K562 (cell line): Measurements from ENCODE around the gene TIMM17A. TPM values are rescaled to one million over a fixed set of nuclear protein-coding genes. Genes with fewer than 3 reads are reported as not detected.
A peak's percentile ranks its signal among the peaks of the same experiment; 100 is the strongest.

Experiments used
- AFF1 ChIP-seq, 2 experiments: fragments of 450-650 bp; IDR thresholded peaks; 2 replicates each; pipeline ENCODE4 v1.6.1; 2018; ENCODE audit warnings: mild to moderate bottlenecking in 2 of 2, low read depth in 1 of 2; ENCODE audit not compliant: partially characterized antibody in 2 of 2
- CBX2 ChIP-seq: fragments of 200-600 bp; sonication (generic); IDR thresholded peaks from one replicate; pipeline ENCODE4 v1.6.1; 2012; ENCODE audit warnings: mild to moderate bottlenecking, low read length, inconsistent platforms; ENCODE audit not compliant: insufficient read depth, poor library complexity, severe bottlenecking
- CHD1 ChIP-seq: fragments of 200-600 bp; sonication (generic); IDR thresholded peaks from one replicate; pipeline ENCODE4 v1.6.1; 2012; ENCODE audit warnings: mild to moderate bottlenecking, moderate library complexity, low read length, inconsistent platforms
- FOXK2 ChIP-seq, 2 experiments: fragments of 450-650 bp; IDR thresholded peaks in 1 of 2; conservative IDR thresholded peaks in 1 of 2; 2 replicates each; pipeline ENCODE4 v1.6.1; 2016; ENCODE audit warnings: low read depth in 2 of 2, mild to moderate bottlenecking in 1 of 2
- GATAD2B ChIP-seq: fragments of 450-650 bp; IDR thresholded peaks from 2 replicates; pipeline ENCODE4 v1.6.1; 2017; ENCODE audit warnings: mild to moderate bottlenecking, borderline replicate concordance
- JUND ChIP-seq, 2 experiments: IDR thresholded peaks; 2 replicates in 1 of 2; 3 replicates in 1 of 2; pipeline ENCODE4 v1.6.1; 2011; ENCODE audit warnings: borderline replicate concordance in 2 of 2, low read depth in 2 of 2, low read length in 2 of 2, improper control_type of control experiment in 1 of 2, missing biosample characterization in 1 of 2, missing genetic modification characterization in 1 of 2, missing genetic modification reagents in 1 of 2
- MXI1 ChIP-seq: IDR thresholded peaks from 2 replicates; pipeline ENCODE4 v1.6.1; 2011; ENCODE audit warnings: low read depth, mild to moderate bottlenecking, improper control_type of control experiment, low read length
- POLR2AphosphoS5 ChIP-seq: IDR thresholded peaks from 2 replicates; pipeline ENCODE4 v1.6.1; 2011; ENCODE audit warnings: mild to moderate bottlenecking, low read depth, low read length, moderate library complexity; ENCODE audit not compliant: control insufficient read depth, insufficient read depth
- POLR3A ChIP-seq: IDR thresholded peaks from 2 replicates; pipeline ENCODE4 v1.6.1; 2011; ENCODE audit warnings: borderline replicate concordance, mild to moderate bottlenecking, moderate library complexity; ENCODE audit not compliant: insufficient read length, insufficient read depth; ENCODE audit errors: extremely low read depth
- PPARD ChIP-seq: fragments of 250-450 bp; sonication (Bioruptor Pico); IDR thresholded peaks from 2 replicates; pipeline ENCODE4 v1.8.0; 2022; ENCODE audit warnings: inconsistent platforms, mild to moderate bottlenecking, moderate library complexity
- TAF7 ChIP-seq: fragments of 450-650 bp; IDR thresholded peaks from 2 replicates; pipeline ENCODE4 v1.6.1; 2016; ENCODE audit warnings: missing genetic modification characterization, missing compliant biosample characterization
- TARDBP ChIP-seq: fragments of 450-650 bp; IDR thresholded peaks from 2 replicates; pipeline ENCODE4 v1.6.1; 2016
- XRCC5 ChIP-seq: fragments of 200-400 bp; formaldehyde crosslinking; IDR thresholded peaks from 2 replicates; pipeline ENCODE4 v1.6.1; 2017; ENCODE audit warnings: low read depth, mild to moderate bottlenecking, low read length
- ZNF584 ChIP-seq: fragments of 200-800 bp; sonication (Bioruptor generic); IDR thresholded peaks from 2 replicates; pipeline ENCODE4 v1.6.1; 2016; ENCODE audit warnings: low read depth, mild to moderate bottlenecking, missing genetic modification characterization, missing compliant biosample characterization
- ZNF77 ChIP-seq: fragments of 250-450 bp; sonication (Bioruptor Pico); IDR thresholded peaks from 2 replicates; pipeline ENCODE4 v1.5.0; 2020
- polyA plus RNA-seq, 8 experiments: library from polyadenylated mRNA; depleted of rRNA in 4 of 8; stranded (reverse) in 5 of 8; unstranded in 3 of 8; fragments of >200 nt; fragmentation: Nextera tagmentation in 2 of 8; fragmentation: Illumina TruSeq in 1 of 8; extraction: Ambion mirVana in 2 of 8; extraction: Trizol in 1 of 8; gene quantifications; 2 replicates each; pipeline versions ENCODE4 v1.2.1 to v1.2.3, GENCODE V29; 2011 to 2014; ENCODE audit warnings: inconsistent platforms in 1 of 8, missing spikeins in 1 of 8
- total RNA-seq, 7 experiments: library from RNA; depleted of rRNA in 6 of 7; stranded (reverse); fragments of >200 nt in 6 of 7; fragmentation: Illumina TruSeq in 2 of 7; extraction: Trizol in 2 of 7; gene quantifications; 2 replicates each; pipeline versions ENCODE4 v1.2.1 to v1.2.3, GENCODE V29; 2011 to 2021; ENCODE audit warnings: low replicate concordance in 1 of 7
- TF ChIP-seq, protein P1 (sequence below): fragments of 250-450 bp; sonication (Bioruptor Pico); IDR thresholded peaks from 2 replicates; pipeline ENCODE4 v1.9.0; 2021; ENCODE audit warnings: mild to moderate bottlenecking, inconsistent platforms
- TF ChIP-seq, protein P2 (sequence below): IDR thresholded peaks from 2 replicates; pipeline ENCODE4 v1.6.1; 2016; ENCODE audit warnings: missing genetic modification characterization, missing compliant biosample characterization
- TF ChIP-seq, protein P3 (sequence below): fragments of 450-650 bp; IDR thresholded peaks from 2 replicates; pipeline ENCODE4 v1.6.1; 2018; ENCODE audit warnings: mild to moderate bottlenecking, low read depth; ENCODE audit not compliant: partially characterized antibody

TIMM17A gene
- total and polyA plus RNA-seq, 9 of the 15 experiments (the other 6 are each of a cell fraction or from before 2014, with no cell fraction given), result 116 to 744 (median 180) TPM

DNA sequence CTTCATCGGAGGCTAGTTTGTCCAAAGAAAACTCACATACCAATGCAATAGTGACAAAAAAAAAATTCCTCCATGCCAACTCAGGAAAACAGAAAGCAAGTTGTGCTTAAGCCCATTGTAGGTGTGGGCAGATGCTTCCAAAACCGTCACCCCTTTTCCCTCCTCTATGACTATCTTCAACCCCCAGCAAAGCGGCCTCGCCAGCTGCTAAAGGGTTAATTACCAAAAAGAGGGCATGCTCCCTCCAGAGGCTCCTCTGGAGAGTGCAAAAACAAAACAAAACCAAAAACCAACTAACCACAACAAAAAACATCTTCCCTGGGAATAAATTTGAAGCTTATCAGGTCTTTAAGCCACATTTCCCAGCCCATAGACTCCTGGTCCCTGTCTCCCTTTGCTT, 10.1 kb upstream of the TIMM17A start (continued):
- TF ChIP-seq, protein P1, sequence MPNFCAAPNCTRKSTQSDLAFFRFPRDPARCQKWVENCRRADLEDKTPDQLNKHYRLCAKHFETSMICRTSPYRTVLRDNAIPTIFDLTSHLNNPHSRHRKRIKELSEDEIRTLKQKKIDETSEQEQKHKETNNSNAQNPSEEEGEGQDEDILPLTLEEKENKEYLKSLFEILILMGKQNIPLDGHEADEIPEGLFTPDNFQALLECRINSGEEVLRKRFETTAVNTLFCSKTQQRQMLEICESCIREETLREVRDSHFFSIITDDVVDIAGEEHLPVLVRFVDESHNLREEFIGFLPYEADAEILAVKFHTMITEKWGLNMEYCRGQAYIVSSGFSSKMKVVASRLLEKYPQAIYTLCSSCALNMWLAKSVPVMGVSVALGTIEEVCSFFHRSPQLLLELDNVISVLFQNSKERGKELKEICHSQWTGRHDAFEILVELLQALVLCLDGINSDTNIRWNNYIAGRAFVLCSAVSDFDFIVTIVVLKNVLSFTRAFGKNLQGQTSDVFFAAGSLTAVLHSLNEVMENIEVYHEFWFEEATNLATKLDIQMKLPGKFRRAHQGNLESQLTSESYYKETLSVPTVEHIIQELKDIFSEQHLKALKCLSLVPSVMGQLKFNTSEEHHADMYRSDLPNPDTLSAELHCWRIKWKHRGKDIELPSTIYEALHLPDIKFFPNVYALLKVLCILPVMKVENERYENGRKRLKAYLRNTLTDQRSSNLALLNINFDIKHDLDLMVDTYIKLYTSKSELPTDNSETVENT (CRISPR knock-in tag), result no peak
- TF ChIP-seq TAF7 (tag) (no peak), XRCC5 (peak; percentile 78; the same call in 1 of the 2 replicates), ZNF77 (no peak), CBX2 (no peak), JUND (IDR thresholded peaks at IDR 0.05; ENCODE audit: borderline replicate concordance, low read depth, low read length) (peak; percentile 25; the same call in 1 of the 2 replicates), JUND (tag; IDR thresholded peaks at IDR 0.05; ENCODE audit: borderline replicate concordance, low read depth, low read length) (peak; percentile 30; the same call in 1 of the 3 replicates), FOXK2 (conservative IDR thresholded peaks at IDR 0.05 in 1 of 2, IDR thresholded peaks at IDR 0.05 in 1 of 2; ENCODE audit: low read depth in 2 of 2) (peak; percentile 32 to 59; a peak in 2 of 4 replicates), MXI1 (no peak), POLR2AphosphoS5 (no peak), GATAD2B (0 out of 2 replicates have a peak, but pooled peaks have one; percentile 13), ZNF584 (CRISPR knock-in tag) (no peak), POLR3A (no peak), AFF1 (IDR thresholded peaks at IDR 0.05; ENCODE audit: low read depth in 1 of 2, partially characterized antibody in 2 of 2) (peak in 1 of 2 experiments; percentile 49), PPARD (no peak), CHD1 (no peak), TARDBP (no peak)
- TF ChIP-seq, protein P2, sequence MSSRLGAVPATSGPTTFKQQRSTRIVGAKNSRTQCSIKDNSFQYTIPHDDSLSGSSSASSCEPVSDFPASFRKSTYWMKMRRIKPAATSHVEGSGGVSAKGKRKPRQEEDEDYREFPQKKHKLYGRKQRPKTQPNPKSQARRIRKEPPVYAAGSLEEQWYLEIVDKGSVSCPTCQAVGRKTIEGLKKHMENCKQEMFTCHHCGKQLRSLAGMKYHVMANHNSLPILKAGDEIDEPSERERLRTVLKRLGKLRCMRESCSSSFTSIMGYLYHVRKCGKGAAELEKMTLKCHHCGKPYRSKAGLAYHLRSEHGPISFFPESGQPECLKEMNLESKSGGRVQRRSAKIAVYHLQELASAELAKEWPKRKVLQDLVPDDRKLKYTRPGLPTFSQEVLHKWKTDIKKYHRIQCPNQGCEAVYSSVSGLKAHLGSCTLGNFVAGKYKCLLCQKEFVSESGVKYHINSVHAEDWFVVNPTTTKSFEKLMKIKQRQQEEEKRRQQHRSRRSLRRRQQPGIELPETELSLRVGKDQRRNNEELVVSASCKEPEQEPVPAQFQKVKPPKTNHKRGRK (tag), result no peak
- TF ChIP-seq, protein P3, sequence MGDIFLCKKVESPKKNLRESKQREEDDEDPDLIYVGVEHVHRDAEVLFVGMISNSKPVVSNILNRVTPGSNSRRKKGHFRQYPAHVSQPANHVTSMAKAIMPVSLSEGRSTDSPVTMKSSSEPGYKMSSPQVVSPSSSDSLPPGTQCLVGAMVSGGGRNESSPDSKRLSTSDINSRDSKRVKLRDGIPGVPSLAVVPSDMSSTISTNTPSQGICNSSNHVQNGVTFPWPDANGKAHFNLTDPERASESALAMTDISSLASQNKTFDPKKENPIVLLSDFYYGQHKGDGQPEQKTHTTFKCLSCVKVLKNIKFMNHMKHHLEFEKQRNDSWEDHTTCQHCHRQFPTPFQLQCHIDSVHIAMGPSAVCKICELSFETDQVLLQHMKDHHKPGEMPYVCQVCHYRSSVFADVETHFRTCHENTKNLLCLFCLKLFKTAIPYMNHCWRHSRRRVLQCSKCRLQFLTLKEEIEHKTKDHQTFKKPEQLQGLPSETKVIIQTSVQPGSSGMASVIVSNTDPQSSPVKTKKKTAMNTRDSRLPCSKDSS, result no peak
